ENCODE results near the gene SGMS1.
"Not testable (repeated sequence)": the region's sequence is repeated elsewhere in the genome, so short reads cannot be mapped to it uniquely, and the experiment has no call there.

- TF ChIP-seq CTCF, POLR2A (IDR thresholded peaks at IDR 0.05): not testable (repeated sequence)
These were observed 23.6 kb upstream of the SGMS1 start for GRCh38 chr10:50647350-50647749.
